Transverse colon (tissue), 4 donors: ENCODE data around the gene RAPGEF2. TPM values are rescaled to one million over a fixed set of nuclear protein-coding genes. Genes with fewer than 3 reads are reported as not detected.

Experiments
- DNase-seq: peaks from one replicate; pipeline ENCODE4 v3.0.0-alpha.2; 2019
- H3K27ac ChIP-seq, 4 donors: fragments of 200-600 bp; sonication (generic); 2 replicates each; pipeline ENCODE4 v1.5.1; 2016 to 2018; ENCODE audit warnings: inconsistent platforms in 4 of 4
- H3K27me3 ChIP-seq: fragments of 200-600 bp; sonication (generic); 2 replicates; pipeline ENCODE4 v1.5.1; 2017; ENCODE audit warnings: inconsistent platforms
- H3K36me3 ChIP-seq, 4 donors: fragments of 200-600 bp; sonication (generic); 2 replicates each; pipeline ENCODE4 v1.5.1; 2017 to 2019; ENCODE audit warnings: inconsistent platforms in 4 of 4
- H3K4me1 ChIP-seq, 4 donors: fragments of 200-600 bp; sonication (generic); 2 replicates each; pipeline ENCODE4 v1.5.1; 2017 to 2020; ENCODE audit warnings: inconsistent platforms in 4 of 4
- H3K4me3 ChIP-seq, 4 donors: fragments of 200-600 bp; sonication (generic); 1 replicate in 1 of 4; 2 replicates in 3 of 4; pipeline versions ENCODE4 v1.5.1 to v1.6.1; 2017 to 2019; ENCODE audit warnings: inconsistent platforms in 4 of 4
- H3K9me3 ChIP-seq, 2 donors: fragments of 200-600 bp; sonication (generic); 2 replicates each; pipeline ENCODE4 v1.5.1; 2017 to 2019; ENCODE audit warnings: inconsistent platforms in 2 of 2
- CTCF ChIP-seq, 5 experiments: fragments of 200-600 bp in 3 of 5; fragments of 450-650 bp in 2 of 5; sonication (generic) in 3 of 5; IDR thresholded peaks; 1 replicate in 2 of 5; 2 replicates in 3 of 5; pipeline ENCODE4 v1.5.1; 2016 to 2017; ENCODE audit warnings: antibody characterized with exemption in 5 of 5, inconsistent platforms in 3 of 5, mild to moderate bottlenecking in 2 of 5, moderate library complexity in 1 of 5
- EP300 ChIP-seq: sonication (generic); formaldehyde crosslinking; IDR thresholded peaks from one replicate; pipeline ENCODE4 v1.6.1; 2017; ENCODE audit warnings: antibody characterized with exemption, low read depth
- POLR2A ChIP-seq: fragments of 450-650 bp; IDR thresholded peaks from one replicate; pipeline ENCODE4 v1.6.1; 2016; ENCODE audit warnings: antibody characterized with exemption, mild to moderate bottlenecking, moderate library complexity
- POLR2AphosphoS5 ChIP-seq, 3 donors: sonication (generic); formaldehyde crosslinking; IDR thresholded peaks; one replicate each; pipeline ENCODE4 v1.6.1; 2016; ENCODE audit warnings: antibody characterized with exemption in 3 of 3
- WGBS, 2 donors: methylation state at CpG; one replicate each; pipeline ENCODE4 v1.1.5; 2018; ENCODE audit warnings: low coverage in 1 of 2; 5-methylcytosine and 5-hydroxymethylcytosine counted together
- in situ Hi-C, 4 donors: fragments of 200-750 bp; cut with MboI; loops; one replicate each; pipeline versions ENCODE4 v1.15.0 to v1.15.1; 2017; ENCODE audit warnings: low sequenced_read_pairs in 3 of 4, low pct_ligation_motif_present in 1 of 4, low pct_unique_long_range_greater_than_20kb in 1 of 4
- intact Hi-C: fragments of 100-400 bp; cut with DNase I; formaldehyde crosslinking; loops from one replicate; pipeline ENCODE4 v1.15.1; 2023; ENCODE audit warnings: low total_unique reads
- total RNA-seq, 4 donors: library from RNA; depleted of rRNA; stranded (reverse); fragments of >200 nt; gene quantifications; one replicate each; pipeline ENCODE4 v1.1.0, GENCODE V29; 2016

RAPGEF2 gene
- total RNA-seq, 4 donors from 2014 or later = 23.3 to 64.8 (median 49.6) TPM

GRCh38 chr4:159206427-159206871 is 103.6 kb downstream of the RAPGEF2 start:
- in situ Hi-C loops (loop anchor here in 3 of 4 donors (10.0 kb wide), 2 partner anchors 352 to 482 kb away; partner anchors contain the start of gene PPID (in 2 of the 3)), intact Hi-C loops (loop anchor here (10.0 kb wide), 1 partner anchor 482 kb away; the partner anchor contains the start of gene PPID)
- Histone ChIP-seq H3K4me1 (peaks cover 0 to 34% (median 0%) of the 10 kb centered on the region in 4 donors), H3K36me3 (no peaks in the 10 kb centered on the region), H3K4me3 (no peak overlapping the region), H3K27ac (no peak overlapping the region), H3K27me3 (no peaks in the 10 kb centered on the region), H3K9me3 (no peaks in the 10 kb centered on the region)
- WGBS, 2 donors = 43 to 56% methylated on average over 4 of the region's 4 CpGs
- no peak for TF ChIP-seq CTCF (IDR thresholded peaks at IDR 0.05)
- no peak for TF ChIP-seq POLR2A
- TF ChIP-seq EP300 = no peak
- TF ChIP-seq POLR2AphosphoS5 (IDR thresholded peaks at IDR 0.05) = no peak
- DNase-seq = no peak

DNA sequence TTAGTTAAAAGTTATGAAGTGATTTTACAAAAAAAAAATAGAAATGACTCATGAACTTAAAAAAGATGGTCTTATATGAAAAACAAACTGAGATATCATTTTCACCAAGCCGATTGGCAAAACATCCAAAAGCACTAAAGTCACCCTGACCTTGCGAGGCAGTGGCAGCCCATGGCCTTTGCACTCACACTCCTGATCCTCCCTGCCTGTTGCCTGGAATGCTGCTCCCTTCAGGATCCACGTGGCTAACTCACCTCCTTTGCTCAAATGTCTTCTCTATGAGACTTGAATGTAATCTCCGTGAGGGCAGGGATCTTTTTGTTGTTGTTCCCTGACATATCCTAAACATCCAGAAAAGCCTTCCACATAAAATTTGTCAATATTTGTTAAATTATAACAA is 106.4 kb downstream of the RAPGEF2 start:
- in situ Hi-C loops = loop anchor here in 3 of 4 donors (10.0 kb wide), 2 partner anchors 354 to 484 kb away; partner anchors contain the start of gene PPID (in 2 of the 3)
- Histone ChIP-seq H3K36me3 (no peaks in the 10 kb centered on the region), H3K27ac (no peak overlapping the region), H3K4me1 (peaks cover 0 to 22% (median 0%) of the 10 kb centered on the region in 4 donors), H3K9me3 (no peaks in the 10 kb centered on the region), H3K27me3 (no peaks in the 10 kb centered on the region), H3K4me3 (no peak overlapping the region)
- DNase-seq = no peak
- TF ChIP-seq POLR2AphosphoS5 (IDR thresholded peaks at IDR 0.05) (no peak), POLR2A (no peak), CTCF (IDR thresholded peaks at IDR 0.05) (no peak), EP300 (no peak)
- 91 to 100% methylated on average over 2 to 4 of the region's 4 CpGs for WGBS, 2 donors
- intact Hi-C loops = loop anchor here (10.0 kb wide), 1 partner anchor 484 kb away; the partner anchor contains the start of gene PPID

DNA sequence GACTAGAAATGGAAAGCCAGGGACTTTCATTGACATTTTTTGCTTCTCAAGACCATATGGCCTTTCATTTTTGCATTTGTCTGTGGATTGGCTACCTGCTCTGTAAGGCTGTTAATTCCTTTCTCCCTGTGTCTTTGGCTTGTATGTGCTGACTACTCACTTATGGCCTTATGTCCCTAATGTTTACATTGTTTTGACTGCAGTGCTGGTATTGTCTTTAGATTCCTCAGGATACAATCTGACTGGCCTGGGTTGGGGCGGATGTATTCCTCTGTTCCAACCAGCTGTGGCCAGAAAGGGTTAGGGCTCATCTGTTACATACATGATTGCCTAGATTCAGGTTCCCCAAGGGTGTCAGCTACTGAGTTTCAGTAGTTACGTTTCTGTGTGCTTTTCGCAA is 108.1 kb downstream of the RAPGEF2 start:
- in situ Hi-C loops (no loop called here), intact Hi-C loops (no loop called here)
- no peaks in the 10 kb centered on the region for H3K9me3 ChIP-seq
- WGBS, 2 donors = 97 to 100% methylated on average over 2 to 3 of the region's 3 CpGs
- H3K4me1 ChIP-seq = peaks cover 0 to 17% (median 0%) of the 10 kb centered on the region in 4 donors
- no peak for DNase-seq
- no peak overlapping the region for H3K27ac ChIP-seq
- H3K36me3 ChIP-seq = no peaks in the 10 kb centered on the region
- no peaks in the 10 kb centered on the region for H3K27me3 ChIP-seq
- H3K4me3 ChIP-seq = no peak overlapping the region
- TF ChIP-seq POLR2AphosphoS5 (IDR thresholded peaks at IDR 0.05) = no peak
- TF ChIP-seq POLR2A = no peak
- no peak for TF ChIP-seq EP300
- no peak for TF ChIP-seq CTCF (IDR thresholded peaks at IDR 0.05)

DNA sequence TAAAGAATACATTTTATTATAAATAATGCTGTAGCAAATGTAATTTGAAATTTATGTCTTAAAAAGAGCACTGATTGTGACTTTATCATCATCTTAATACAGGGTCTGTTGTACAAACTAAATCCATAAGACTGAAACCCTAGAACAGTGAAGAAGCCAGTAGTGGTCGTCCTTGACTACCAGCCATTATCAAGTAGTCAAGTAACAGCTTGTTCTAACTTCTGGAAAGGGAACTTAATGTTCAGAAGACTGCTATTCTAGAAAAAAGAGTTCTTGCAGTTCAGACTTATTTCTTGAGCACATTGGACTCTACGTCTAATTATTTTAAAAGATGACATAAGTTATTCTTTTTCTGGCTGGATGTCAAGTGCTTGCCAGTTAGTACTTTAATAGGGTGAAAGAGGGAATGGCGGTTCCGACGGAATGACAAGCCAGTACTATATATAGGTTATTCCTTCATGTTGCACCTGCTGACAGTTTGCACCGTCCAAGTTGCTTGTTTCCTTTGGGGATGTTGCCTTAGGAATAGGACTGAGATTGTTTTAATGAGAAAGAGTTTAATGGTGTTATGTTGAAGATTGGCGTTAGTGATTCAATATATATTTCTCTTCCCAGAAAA is 109.9 kb downstream of the RAPGEF2 start:
- Histone ChIP-seq H3K27me3 (no peaks in the 10 kb centered on the region), H3K4me3 (no peak overlapping the region), H3K4me1 (peaks cover 0 to 7% (median 0%) of the 10 kb centered on the region in 4 donors), H3K27ac (no peak overlapping the region), H3K9me3 (no peaks in the 10 kb centered on the region), H3K36me3 (no peaks in the 10 kb centered on the region)
- TF ChIP-seq POLR2A (no peak), POLR2AphosphoS5 (IDR thresholded peaks at IDR 0.05) (no peak), CTCF (IDR thresholded peaks at IDR 0.05) (no peak), EP300 (no peak)
- intact Hi-C loops (no loop called here), in situ Hi-C loops (no loop called here)
- WGBS, 2 donors = 87 to 91% methylated on average over 7 of the region's 7 CpGs
- no peak for DNase-seq
